HG03342 (cell line): Measurements from ENCODE around the gene RELL1.

Source experiments
- ATAC-seq: cut with Tn5 transposase; IDR thresholded peaks from one replicate; pipeline ENCODE4 v1.9.1; 2021; ENCODE audit warnings: mild to moderate bottlenecking, moderate library complexity; ENCODE audit not compliant: unreplicated experiment

RELL1 gene

DNA sequence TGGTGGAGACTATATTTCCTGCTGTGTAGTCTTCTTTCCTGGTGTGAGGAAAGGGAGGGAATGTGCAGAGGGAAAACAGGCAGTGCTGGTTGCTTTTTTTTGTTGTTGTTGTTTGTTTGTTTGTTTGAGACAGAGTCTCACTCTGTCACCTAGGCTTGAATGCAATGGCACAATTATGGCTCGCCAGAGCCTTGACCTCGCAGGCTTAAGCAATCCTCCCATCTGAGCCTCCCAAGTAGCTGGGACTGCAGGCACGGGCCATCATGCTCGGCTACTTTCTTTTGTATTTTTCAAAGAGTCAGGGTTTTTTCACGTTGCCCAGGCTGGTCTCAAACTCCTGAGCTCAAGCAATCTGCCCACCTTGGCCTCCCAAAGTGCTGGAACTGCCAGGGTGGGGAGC lies 82.5 kb downstream of the RELL1 start:
- no peak for ATAC-seq

DNA sequence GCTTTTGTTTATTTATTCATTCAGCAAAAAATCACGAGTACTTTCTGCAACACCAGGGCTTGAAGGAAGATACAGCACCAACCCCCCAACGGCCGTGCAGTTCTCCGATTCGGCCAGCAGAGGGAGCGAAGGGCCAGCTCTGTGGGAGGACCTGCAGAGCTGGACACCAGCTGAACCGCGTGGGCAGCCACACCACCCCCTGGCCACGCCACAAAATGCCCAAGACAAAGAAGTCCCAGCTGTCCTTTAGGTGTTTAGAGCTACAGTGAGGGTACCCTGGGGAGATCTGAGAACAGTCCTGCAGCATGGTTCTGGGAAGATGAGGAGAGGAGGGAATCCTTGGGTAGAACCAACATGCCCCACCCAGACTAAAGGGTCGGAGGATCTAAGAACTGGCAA lies 83.1 kb downstream of the RELL1 start:
- peak; percentile 72 for ATAC-seq

DNA sequence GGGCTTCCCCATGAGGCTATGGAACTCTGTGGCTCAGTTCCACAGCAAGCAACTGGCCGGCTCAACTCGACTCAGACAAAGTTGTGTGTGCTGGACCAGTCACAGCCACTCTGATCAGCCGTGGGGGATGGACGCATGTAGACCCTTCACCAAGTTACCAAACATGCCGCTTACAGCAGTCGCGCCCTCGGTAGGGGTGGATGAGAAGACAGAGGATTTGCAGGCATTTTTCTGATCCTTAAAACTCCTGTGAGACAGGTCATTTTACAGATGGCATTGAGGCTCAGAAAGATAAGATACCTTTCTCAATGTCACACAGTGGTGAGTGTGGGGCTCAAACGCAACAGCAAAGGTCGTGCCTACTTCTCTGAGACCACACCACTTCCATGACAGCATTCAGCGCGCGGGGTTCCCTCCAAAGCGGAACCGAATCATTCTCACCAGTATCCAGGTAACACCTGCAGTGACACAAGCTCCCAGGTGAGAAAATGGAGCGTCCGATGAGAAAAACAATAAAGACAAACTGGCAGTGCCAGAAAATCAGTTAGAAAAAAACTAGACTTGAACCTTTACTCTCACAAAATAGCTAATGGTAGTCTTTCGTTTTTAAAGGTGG lies 83.6 kb downstream of the RELL1 start:
- no peak for ATAC-seq

DNA sequence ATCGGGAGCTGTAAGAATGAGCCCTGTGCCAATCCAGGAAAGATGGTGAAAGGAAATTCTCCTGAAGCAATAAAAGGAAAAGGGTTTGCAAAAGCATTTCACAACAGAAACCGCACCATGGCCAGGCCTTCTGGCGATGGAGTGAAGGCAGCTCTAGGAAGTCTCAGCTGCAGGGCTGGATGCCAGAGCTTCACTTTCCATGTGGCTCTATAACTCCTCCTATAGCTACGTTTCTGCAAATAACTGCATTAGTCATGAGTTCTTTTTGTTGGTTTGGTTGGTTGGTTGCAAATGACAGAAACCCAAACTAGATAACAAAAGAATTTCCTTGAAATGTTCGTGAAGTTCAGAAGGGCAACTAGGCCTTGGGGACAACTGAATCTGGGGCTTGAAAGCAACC lies 84.6 kb downstream of the RELL1 start:
- ATAC-seq = no peak

DNA sequence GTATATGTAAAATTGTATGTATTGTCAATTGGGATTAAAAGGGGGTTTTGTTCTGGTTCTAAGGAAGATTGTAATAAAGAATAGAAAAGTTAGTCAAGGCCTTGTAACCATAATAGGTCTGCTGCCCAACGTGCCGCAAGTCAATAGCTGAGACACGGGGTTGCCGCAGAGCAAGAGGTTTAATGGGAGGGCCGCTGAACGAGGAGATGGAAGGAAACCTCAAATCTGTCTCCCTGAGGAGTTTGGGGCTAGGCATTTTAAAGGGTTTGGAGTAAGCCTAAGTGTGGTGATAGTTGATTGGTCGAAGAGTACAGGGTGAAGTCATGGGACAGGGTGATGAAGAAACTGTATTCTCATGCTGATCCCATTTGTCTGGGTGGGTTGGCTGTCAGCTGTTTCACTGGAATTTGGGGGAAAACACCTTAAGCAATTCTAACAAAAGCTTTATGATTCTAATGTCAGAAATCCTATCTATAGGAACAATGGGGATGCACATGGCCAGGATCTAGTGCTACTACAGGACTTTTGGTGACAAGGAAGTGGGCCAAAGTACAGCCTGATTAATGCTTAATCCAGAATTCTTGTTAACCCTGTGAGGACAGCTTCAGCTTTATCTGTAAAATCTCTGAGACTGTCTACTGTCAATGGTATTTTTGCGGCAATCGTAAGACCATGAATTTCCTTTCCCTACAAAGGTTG lies 86.9 kb downstream of the RELL1 start:
- no peak for ATAC-seq

DNA sequence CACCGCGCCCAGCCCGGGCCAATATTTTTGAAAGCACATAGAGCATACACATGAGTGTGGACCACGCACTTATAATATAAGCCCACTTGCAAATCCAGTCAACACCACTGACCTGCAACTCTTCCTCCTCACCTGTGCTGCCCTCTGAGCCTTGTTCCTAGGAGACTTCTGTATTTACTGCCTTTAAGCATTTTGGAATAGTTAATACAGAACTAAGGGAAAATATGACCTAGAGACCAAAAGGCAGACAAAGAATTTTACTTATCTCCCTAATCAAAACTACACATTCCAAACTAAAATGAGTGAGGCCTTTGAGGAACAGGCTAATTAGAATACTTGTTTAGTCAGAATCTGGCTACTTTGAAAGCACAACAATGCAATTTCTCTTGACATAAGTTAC lies 89.1 kb downstream of the RELL1 start:
- ATAC-seq = no peak

DNA sequence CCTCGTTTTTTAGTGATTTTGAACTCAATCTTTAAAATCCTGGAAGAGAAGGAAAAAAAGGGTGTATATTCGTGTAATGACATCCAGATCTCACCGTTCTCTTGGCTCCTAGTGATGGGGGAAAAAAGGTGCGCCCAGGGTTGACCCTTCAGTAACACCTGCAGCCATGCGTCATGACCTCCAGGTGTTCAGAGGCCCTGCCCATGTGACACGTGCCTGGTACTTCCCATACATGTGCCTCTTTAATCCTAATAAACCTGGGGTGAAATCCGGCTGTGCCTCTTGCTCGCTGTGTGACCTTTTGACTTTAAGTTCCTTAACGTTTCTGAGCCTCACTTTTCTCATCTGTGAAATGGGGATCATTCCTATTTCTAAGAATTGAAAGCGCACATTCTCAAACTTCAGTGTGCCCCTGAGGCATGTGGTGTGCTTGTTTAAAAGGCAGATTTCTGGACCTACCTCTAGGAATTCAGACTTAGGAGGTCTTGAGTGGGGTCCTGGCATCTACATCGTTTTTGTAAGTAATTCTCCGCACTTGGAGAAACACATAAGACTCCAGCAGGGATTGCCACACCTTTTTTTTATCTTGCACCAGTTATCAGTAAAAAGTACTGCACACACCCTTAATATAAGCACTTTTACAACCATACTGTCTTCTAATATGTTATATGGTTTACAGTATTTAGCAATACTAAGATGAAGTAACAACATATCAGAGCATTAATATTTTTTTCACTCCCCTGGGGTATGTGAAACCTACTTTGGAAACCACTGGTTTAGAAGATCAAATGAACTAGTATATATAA lies 90.1 kb downstream of the RELL1 start:
- ATAC-seq = no peak

DNA sequence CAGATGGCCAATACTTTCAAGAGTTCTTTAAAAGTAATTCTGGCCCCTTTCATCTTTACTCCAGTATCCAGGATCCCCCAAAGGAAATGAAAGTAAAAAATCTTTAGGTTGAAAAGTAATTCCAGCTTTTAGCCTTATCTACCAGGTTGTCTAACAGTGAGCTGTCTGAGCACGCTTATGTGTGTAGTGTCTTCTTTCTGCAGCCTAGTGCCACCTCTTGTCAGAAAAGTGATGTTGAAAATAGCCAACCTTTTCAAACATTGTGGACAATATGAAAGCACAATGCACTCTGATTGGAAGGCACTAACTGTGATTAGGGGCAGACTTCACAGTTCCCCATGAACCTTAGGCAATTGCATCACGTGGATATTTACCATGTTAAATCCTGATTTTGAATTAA lies 92.1 kb downstream of the RELL1 start:
- no peak for ATAC-seq

DNA sequence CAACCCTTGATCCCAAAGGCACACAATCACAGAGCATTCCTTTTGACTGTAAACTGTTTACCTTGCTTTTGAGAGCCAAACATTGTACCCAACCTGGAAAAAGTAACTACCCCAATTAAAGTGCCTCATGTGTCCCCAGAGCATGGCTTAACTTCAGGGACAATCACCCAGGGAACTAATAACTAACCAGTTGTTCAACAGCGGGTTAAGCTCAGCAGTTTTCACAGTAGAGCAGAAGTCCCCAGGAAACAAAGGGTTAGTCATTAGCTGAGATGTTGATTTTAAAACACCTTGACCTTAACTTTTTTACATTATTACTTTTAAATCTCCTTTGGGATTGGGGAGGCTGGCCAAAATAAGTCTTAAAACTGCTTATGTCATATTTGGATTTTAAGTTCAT lies 94.8 kb downstream of the RELL1 start:
- no peak for ATAC-seq

DNA sequence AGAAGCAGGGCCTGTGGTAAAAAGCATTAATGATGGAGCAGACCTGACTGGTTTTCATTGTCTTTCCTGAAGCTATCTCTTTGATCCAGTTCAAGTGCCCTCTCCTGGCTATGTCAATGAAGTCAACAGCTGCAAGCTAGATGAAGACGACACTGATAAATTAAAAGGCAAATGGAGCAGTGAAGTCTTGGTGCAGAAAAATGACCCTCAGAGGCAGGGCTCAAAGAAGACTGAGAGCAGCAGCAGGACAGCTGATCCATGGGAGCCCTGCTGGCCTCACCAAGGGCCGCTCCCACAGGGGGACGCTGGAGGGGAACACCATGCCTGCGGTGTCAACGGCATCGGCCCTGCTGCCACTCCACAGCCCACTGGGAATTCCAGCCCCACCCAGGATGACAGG lies 96.2 kb downstream of the RELL1 start:
- ATAC-seq = no peak

DNA sequence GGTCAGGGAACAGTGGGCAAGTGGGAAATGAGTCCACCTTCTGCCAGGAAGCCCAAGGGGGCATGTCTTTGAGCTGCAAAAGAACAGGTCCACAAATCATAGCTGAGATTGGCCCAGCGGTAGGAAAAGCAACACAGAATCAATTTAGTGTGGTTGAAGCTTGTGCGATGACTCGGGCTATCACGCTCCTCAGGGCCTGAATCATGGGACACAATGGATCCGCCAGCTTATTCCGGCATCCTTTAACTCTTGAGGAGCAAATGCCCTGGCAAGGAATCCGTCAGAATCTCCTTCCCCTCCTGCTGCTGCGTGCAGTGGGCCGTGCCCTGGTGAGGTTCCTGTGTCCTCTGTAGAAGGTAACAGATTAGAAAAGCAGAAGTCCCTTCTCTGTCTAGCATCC lies 98.0 kb downstream of the RELL1 start:
- ATAC-seq = no peak

DNA sequence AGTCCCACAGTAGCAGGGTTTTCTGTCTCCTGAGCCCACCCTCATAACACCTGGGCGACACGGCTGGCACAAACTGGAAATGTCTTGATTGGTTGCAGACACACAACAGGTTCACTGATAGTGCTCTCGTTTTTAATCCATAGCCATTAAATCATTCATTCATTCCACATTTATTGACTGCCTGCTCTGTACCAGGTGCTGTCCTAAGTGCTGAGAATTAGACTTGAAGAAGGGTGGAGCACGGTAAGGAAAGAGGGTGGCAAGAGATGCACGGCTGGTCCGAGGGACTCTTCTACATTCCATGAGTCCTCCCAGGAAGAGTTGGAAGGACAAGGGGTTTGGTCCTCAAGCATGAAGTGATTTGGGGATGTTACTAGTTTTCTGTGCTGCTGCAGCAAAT lies 100.0 kb downstream of the RELL1 start:
- no peak for ATAC-seq

DNA sequence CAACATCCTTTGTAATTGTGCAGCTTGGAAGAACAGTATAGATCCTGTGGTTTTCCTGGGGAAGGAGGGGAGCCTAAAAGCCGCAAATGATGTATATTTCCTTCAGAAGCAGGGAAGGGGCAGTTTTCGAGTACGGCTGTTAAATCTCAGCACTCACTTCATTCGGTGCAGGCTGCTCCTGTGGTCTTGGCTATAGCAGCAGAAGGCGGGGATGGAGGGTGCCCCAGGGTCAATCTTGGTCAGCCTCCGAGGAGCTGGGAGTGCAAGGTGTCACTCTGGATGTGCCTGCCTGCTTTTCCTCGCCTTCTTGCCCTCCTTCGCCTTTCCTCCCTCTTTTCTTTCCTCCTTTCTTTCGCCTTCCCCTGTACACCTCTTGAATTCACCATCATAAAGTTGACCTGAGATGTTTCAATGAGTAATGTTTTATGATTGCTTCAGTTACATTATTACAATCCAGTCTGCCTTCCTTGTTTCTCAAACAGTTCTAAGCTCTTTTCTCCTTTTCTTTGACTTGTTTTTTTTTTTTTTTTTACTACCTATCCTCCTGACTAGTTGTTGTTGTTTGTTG lies 101.6 kb downstream of the RELL1 start:
- no peak for ATAC-seq

DNA sequence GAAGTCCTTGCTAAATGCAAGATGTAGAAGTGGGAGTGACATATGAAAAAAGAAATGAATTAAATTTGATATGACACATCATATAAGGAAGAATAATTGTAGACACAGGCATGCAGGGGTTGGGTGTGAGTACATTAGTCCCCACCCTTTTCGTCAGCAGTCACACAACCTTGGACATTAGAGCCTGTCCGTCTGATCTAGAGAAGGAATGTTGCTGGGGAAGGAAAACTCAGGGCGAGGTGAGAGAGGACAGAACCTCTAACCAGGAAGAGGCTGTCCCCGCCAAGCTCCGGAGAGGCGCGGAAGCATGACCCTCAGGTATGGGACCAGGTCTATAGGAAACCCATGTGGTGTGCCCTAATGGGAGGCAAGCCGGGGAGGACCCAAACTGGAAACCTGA lies 102.1 kb downstream of the RELL1 start:
- ATAC-seq = no peak

DNA sequence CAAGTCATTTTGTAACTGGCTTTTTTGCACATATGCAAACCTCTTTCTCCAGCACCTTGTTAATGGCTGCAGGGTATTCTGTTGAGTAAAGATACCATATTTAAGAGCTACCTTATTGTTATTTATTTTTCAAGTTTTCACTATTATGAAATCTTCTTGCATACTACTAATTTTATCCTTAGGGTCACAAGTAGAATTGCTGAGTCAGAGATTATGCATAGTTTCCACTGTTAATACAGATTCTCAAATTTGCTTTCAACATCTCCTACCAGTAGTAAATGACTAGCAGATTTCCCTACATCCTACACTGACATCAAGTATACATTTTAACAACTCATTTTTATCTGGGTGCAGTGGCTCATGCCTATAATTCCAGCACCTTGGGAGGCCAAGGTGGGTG lies 112.6 kb downstream of the RELL1 start:
- no peak for ATAC-seq

DNA sequence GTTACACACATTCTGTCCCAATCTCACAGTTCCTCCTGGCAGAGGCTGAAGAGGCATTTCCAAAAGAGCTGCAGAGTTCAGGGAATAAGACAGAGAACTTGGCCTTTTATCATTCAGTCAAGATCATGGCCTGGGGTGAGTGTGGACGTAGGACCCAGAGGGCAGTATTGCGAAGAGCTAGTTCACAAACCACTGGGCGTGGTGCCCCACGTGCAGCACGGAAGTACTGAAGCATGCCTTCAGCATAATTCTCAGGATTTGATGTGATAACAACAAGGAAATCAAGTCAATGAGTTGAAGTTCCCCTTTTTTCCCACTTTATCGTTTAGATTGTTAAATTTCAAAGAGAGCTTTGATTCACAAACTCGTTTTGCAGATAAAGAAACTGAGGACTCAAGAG lies 117.7 kb downstream of the RELL1 start:
- no peak for ATAC-seq

DNA sequence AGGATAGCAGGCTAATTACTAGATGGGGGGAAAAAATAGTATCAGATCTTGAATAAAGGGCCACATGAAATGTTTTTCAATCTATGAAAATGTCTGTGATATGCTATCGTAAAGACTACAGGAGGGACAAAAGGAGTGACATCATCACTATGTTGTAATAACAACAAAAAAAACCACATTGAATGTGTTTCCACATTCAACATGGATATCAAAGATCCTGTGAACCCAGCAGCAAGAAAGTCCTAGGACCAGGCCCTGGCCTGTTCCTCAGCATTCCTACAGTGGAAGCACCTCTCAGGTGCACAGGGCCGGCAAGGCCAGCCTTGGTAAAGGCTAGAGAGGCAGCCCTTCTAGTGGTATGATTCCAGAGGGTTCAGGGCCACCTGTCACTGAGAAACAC lies 118.3 kb downstream of the RELL1 start:
- no peak for ATAC-seq

DNA sequence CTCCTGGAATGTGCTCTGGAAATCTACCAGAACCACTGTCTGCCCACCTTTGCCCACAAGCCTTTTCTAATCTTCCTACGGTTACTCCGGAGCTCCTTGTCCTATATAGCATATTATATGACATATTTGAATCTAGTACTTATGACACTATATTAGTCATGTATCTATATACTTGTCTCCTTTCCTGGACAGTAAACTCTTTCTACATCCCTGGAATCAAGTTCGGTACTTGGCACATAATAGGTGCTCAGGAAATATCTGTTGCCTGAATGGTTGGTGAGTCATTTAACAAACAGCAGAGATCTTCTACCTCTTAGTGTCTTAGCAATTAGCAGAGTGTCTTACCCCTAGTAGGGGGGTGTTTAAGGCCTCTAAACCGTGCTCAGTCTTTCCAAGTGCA lies 123.6 kb downstream of the RELL1 start:
- no peak for ATAC-seq

DNA sequence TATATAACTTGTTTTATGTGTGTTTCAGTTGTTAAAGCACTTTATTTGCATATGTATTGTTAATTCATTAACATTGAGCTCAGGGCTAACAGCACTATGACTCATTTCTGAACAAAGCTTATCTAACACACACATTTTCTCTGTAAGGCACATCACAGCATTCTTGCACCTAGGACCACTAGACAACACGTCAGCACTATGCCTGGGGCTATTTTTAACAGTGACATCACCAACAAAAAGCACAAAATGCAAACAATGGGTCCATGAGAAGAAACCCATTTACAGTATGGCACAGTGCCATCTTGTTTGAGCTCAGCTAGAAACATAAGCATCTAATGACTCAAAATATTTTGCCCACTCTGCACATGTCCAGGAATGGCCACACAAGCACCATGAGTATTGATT lies 124.4 kb downstream of the RELL1 start:
- peak; percentile 97 for ATAC-seq

DNA sequence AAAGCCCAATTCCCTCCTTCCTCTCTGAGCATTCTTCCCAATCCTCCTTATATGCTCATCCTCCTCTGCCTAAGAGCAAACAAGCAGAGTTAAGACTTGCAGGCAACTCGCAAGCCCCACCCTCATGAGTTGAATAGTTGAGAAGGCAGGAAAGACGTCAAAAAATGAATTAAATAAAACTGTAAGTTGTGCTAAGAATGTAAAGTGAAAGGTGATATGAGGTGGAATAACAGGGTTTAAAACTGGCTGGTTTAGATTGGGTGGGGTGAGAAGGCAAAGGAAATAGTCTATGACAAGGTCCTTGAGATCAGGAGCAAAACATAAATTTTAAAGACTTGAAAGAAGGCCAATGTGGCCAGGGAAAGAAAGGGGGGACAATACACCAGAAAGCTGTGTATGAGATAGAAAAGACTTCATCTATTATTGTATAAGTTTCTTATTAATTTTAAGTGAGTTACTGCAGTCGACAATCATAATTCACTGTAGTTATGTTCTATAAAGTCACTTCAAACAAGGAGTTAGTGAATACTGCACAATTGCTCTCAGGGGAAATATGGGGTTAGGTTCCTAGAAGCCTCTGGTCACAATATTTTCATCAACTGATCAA lies 124.9 kb downstream of the RELL1 start:
- no peak for ATAC-seq
